ENCODE results near the gene UBE2E2.

- TF ChIP-seq CTCF (IDR thresholded peaks at IDR 0.05) (no peak), EZH2 (IDR thresholded peaks at IDR 0.05) (no peak), EZH2phosphoT487 (IDR thresholded peaks at IDR 0.05) (no peak)
Measured at GRCh38 chr3:23450051-23450450, 246.9 kb downstream of the UBE2E2 start.
